GM21737 (cell line): ENCODE results near the gene SFXN2.
"Not testable (repeated sequence)": the region's sequence is repeated elsewhere in the genome, so short reads cannot be mapped to it uniquely, and the experiment has no call there.

Experiments
- ATAC-seq: cut with Tn5 transposase; IDR thresholded peaks from one replicate; pipeline ENCODE4 v1.9.1; 2021; ENCODE audit warnings: mild to moderate bottlenecking, moderate library complexity; ENCODE audit not compliant: unreplicated experiment

SFXN2 gene

DNA sequence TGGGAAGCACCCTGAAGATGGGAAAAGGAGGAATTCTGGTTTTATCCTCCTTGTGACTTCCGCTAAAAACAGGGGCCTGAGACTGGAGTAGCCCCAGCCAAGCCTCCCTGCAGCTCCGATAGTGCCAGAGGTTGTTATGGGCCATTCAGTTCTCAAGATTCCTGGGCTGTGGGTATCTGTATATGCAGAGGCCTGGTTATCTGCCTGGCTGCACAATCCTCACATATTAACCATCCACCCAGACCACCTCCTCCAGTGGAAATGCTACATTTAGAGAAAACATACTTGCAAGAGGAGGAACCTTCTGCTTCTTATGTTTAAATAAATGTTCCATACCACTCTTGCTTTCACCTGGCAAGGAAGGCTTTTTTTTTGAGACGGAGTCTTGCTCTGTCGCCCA lies 34.8 kb upstream of the SFXN2 start:
- no peak for ATAC-seq

DNA sequence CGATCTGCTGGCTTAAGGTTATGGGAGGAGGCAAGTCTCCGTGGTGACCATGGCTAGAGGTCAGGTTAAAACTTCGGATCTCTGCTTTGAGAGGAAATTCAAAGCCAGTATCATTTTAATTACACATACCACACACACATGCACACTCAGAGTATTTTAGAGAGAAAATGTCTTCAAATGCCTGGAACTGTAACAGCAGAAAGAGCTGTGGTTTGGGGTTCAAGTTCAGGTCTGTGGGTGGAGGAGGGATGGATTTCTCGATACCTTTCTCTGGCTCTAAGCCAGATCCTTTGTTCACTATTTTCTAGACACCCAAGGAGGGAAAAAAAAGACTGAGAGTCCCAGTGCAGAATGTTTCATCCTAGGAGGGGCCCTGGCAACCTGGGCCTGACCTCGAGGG lies 32.7 kb upstream of the SFXN2 start:
- ATAC-seq = no peak

DNA sequence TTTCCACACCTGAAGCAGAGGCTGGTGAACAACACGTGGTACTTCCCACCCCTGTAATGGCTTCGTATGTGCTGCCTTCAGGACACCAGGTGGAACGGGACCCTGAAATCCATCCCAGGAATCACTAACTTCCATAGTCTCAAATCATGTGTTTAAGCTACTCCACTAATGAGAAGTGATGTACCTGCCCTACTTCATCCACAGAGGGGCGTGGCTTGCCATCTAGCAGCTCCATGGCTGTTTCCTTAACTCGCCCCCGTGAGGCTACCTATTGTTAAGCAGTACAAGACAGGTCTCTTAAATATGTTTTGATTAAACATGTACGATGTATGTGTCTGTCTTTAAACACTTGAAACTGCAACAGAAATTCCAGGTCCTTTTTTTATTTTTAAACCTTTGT lies 32.0 kb upstream of the SFXN2 start:
- ATAC-seq = no peak

- no peak for ATAC-seq
Measured at GRCh38 chr10:102682981-102683380, 31.5 kb upstream of the SFXN2 start.

GRCh38 chr10:102683736-102684135 lies 30.7 kb upstream of the SFXN2 start:
- ATAC-seq = no peak

DNA sequence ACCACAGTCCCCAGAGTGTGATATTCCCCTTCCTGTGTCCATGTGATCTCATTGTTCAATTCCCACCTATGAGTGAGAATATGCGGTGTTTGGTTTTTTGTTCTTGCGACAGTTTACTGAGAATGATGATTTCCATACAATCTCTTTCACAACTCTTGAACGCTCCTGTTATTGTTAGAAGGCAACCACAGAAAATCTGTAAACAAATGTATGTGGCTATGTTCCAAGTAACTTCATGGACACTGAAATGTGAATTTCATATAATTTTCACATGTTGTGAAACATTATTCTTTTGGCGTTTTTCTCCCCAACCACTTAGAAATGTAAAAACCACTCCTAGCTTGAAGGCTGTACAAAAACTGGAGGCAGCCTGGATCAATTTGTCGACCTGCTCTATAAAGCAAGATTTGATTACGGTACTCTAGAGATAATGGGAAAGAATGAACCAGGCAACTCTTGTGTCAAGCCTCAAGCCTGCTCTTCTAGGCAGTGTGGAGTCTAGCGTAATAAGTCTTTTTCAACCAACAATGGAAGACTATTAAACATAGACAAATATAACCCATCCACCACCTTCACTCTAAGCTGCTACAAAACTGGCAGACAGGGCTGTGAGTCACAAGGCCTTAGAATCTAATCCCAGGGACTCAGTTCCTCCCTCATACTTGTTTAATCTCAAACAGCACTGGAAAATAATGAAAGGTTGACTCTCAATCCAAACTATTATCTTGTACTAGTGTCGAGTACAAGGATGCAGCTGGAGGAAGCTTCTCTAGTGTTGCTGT lies 23.0 kb upstream of the SFXN2 start:
- no peak for ATAC-seq

DNA sequence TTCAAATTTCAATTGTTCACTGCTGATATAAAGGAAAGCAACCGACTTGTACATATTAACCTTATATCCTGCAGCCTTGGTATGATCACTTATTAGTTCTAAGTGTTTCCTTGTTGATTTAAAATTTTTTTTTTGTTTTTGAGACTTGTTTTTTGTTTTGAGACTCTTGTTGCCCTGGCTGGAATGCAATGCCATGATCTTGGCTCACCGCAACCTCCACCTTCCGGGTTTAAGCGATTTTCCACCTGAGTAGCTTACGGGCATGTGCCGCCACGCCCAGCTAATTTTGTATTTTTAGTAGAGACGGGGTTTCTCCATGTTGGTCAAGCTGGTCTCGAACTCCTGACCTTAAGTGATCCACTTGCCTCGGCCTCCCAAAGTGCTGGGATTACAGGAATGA lies 19.0 kb upstream of the SFXN2 start:
- ATAC-seq = not testable (repeated sequence)

DNA sequence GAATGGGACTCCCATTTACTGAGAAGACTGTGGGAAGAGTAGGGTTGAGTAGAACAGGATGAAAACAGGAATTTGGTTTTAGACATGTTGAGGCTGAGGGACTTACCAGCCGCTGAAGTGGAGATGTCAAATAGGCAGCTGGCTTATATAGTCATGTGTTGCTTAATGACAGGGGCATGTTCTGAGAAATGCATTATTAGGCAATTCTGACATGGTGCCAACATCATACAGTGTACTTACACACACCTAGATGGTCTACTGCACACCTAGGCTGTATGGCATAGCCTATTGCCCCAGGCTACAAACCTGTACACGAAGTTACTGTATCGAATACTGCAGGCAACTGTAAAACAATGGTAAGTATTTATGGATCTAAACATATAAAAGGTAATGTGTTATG lies 17.7 kb upstream of the SFXN2 start:
- ATAC-seq = no peak

DNA sequence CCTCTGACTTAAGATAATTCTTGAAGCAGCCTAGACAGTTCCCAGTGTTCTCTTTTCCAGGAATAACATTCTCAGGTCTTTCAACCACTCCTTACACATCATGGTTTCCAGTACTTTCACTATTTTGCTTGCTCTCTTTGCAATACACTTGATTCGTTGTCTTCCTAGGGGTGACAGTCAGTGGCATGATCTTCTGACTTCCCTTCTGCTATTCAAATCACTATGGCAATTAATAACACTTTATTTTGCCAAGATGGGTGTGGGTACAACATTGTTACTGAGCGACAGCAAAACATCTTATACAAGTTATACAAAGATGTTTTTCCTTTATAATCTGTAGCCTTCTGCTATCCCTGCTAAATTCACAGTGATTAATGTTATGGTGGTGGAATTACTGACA lies 15.5 kb upstream of the SFXN2 start:
- ATAC-seq = no peak

DNA sequence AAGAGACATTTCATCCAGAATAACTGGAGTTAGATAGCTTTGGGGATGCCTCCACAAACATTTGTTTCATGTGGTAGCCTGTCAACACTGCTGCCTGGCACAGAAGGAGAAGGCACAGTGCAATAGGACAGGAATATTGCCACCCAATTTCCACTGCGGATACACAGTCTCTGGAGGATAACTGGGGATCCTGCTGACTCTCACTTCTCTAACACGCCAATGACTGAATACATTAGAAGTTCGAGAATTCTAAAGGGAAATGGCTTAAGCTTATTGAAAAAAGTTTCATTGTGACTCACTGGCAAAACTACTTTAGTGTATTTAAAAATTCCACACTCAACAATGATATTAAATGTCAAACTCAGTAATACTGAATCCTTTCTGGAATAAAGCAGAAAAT lies 13.2 kb upstream of the SFXN2 start:
- ATAC-seq = no peak

GRCh38 chr10:102701796-102702195 lies 12.6 kb upstream of the SFXN2 start:
- no peak for ATAC-seq

DNA sequence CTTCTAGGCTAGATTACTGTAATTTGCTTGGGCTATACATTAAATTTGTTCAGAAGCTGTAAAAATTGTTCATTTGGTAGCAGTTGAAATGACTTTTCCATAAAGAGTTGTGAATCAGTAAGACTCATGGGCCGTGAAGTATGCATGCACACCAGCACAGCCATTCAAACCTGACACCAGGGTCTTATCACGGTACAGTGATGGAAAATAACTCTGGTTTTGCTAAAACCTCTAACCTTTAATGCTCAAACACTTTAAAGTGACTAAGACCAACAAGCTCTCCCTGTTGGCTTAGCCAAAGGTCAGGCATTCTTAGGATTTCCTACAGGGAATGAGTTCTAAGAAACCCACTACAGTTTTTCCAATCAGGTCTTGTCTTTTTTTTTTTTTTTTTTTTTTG lies 11.7 kb upstream of the SFXN2 start:
- no peak for ATAC-seq

- no peak for ATAC-seq
Measured at GRCh38 chr10:102704915-102705314, 9.5 kb upstream of the SFXN2 start.

- ATAC-seq = no peak
Measured at GRCh38 chr10:102705531-102705930, 8.9 kb upstream of the SFXN2 start.

- ATAC-seq = no peak
Measured at GRCh38 chr10:102710609-102711008, 3.8 kb upstream of the SFXN2 start.

- no peak for ATAC-seq
Measured at GRCh38 chr10:102712089-102712488, 2.3 kb upstream of the SFXN2 start.

GRCh38 chr10:102712843-102713538 lies 1.4 kb upstream of the SFXN2 start:
- no peak for ATAC-seq

DNA sequence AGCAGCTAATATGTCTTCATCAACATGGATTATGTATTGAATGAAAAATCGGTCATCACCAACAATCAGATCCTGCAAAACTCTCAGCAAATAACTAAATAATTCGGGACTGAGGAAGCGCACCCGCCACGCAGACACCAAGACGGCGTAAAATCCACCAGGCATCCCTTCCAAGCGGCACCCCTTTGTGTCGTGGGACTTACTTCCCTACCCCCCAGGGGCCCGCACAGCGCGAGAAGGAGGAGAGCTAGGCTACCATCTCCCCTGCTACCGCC lies 960 bp upstream of the SFXN2 start:
- peak; percentile 41 for ATAC-seq

DNA sequence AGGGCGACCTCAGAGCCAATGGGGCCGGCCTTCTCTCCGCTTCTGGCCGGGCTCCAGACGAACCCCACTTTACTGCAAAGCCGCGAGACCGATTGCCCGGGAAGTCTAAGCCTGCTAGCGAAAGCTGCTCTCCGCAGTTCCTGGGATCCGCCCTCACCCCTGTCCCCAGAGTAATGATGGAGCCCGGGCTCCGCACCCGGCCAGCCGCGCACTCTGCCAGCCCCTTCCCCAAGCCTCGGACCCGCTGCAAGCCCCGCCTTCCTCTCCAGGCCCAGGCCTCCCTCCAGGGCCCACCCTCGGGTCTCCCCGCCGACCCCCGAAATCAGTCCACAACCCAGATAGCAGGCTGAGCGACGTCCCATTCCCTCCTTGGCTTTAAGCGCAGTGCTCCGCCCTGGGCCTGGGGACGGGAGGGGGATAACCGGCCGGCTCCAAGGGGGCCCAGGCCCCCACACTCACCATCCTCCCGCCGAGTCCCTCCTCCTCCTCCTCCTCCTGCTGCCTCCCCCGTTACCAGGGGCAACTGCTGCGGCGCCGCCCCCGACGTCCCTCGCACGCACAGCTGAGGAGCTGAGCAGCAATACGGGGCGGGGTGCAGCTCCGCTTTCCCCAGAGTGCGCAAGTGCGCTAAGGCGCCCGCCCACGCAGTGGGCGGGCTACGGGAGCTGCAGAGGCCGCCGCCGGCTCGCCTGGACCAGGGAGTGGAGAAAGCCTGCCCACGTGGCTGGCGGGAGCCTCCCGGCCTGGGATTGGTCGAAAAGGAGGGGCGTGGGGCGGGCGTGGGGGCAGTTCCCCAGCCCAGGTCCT lies 419 bp upstream of the SFXN2 start, which contains the start of gene ARL3:
Gene ARL3, minus strand, starts transcription at position 584 of the 807 bp plus-strand sequence. Its CDS starts 122 bp downstream, at position 462.
- peak; percentile 82 for ATAC-seq

DNA sequence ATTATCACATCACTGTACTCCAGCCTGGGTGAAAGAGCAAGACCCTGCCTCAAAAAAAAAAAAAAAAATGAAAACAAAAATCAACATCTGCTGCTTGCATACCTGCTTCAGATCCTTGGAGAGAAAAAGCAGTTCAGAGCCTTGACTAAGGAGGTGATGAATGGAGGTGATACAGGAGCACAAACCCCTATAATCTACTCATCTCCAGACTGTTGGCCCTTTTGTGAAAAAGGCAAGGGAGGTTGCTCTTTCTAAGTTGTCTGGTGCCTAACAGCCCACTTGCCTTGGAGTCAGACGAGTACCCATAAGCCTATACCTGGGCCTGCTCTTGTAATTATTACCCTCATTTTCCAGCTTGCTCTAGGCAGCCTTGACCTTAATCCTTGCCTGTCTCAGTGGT lies 1.4 kb downstream of the SFXN2 start:
- no peak for ATAC-seq

- ATAC-seq = not testable (repeated sequence)
Measured at GRCh38 chr10:102716900-102717565, 2.6 kb downstream of the SFXN2 start.
